Astrocyte (in vitro differentiated cells and primary cell): ENCODE data around the gene C6orf89.

ENCODE experiments used
- CTCF ChIP-seq: IDR thresholded peaks from 2 replicates; pipeline ENCODE4 v1.5.1; 2011; ENCODE audit warnings: low read depth, mild to moderate bottlenecking, inconsistent platforms, low read length, moderate library complexity; ENCODE audit not compliant: insufficient read depth
- EZH2 ChIP-seq: IDR thresholded peaks from 2 replicates; pipeline ENCODE4 v1.6.1; 2012; ENCODE audit warnings: mild to moderate bottlenecking, low read length, inconsistent platforms; ENCODE audit not compliant: insufficient read depth

GRCh38 chr6:36837022-36837339 lies 48.8 kb upstream of the C6orf89 start:
- TF ChIP-seq CTCF: no peak
- TF ChIP-seq EZH2: no peak
